ENCODE measurements around the gene TPH1.
"Not testable (repeated sequence)": the region's sequence is repeated elsewhere in the genome, so short reads cannot be mapped to it uniquely, and the experiment has no call there.

Gene TPH1

DNA sequence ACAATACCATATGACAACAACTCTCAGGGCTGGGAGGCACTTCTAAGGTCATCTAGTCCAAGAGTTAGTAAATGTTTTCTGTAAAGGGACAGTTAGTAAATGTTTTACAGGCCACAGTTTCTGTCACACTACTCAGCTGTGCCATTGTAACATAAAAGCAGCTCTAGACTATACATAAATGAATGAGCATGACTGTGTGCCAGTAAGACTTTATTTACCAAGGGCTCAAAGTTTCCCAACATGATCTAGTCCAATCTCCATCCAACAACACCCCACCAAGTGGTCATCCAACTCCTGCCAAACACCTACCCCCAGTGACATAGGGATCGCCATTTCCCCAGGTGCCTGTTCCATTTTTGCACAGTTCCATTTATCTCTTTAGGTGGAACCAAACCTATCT, 45.3 kb downstream of the TPH1 start:
- Histone ChIP-seq H3K4me1 (ENCODE audit: control insufficient read depth, insufficient read depth, low read length) (no peaks in the 10 kb centered on the region), H3K9me3 (ENCODE audit: control insufficient read depth, insufficient read depth, low read length) (no peaks in the 10 kb centered on the region), H3K36me3 (ENCODE audit: control insufficient read depth, insufficient read depth, low read length) (no peaks in the 10 kb centered on the region), H3K27me3 (ENCODE audit: control insufficient read depth, insufficient read depth, low read length) (no peaks in the 10 kb centered on the region), H3K9ac (ENCODE audit: low read depth, low read length) (no peak overlapping the region), H3K4me3 (ENCODE audit: low read depth, low read length) (no peak overlapping the region)

- H3K9me3 ChIP-seq (ENCODE audit: control insufficient read depth, insufficient read depth, low read length); H3K4me1 ChIP-seq (ENCODE audit: control insufficient read depth, insufficient read depth, low read length); H3K4me3 ChIP-seq (ENCODE audit: low read depth, low read length); H3K27me3 ChIP-seq (ENCODE audit: control insufficient read depth, insufficient read depth, low read length); H3K36me3 ChIP-seq (ENCODE audit: control insufficient read depth, insufficient read depth, low read length); H3K9ac ChIP-seq (ENCODE audit: low read depth, low read length): not testable (repeated sequence)
These were observed 45.9 kb downstream of the TPH1 start for GRCh38 chr11:18000128-18000527.
